Neural crest cell (in vitro differentiated cells): ENCODE measurements around the gene TMEM25. TPM values are rescaled to one million over a fixed set of nuclear protein-coding genes. Genes with fewer than 3 reads are reported as not detected.

ENCODE experiments used
- DNase-seq: peaks from one replicate; pipeline ENCODE4 v3.0.0; 2021; ENCODE audit warnings: low read depth, mixed read lengths, low spot score
- H3K27ac Mint-ChIP-seq: one replicate; pipeline ENCODE4 v1.8.0; 2021; ENCODE audit warnings: mild to moderate bottlenecking, mixed read lengths; ENCODE audit not compliant: unreplicated experiment
- H3K27me3 Mint-ChIP-seq: 2 replicates; pipeline ENCODE4 v1.8.0; 2021; ENCODE audit warnings: low read depth, mild to moderate bottlenecking, mixed read lengths
- H3K36me3 Mint-ChIP-seq: 2 replicates; pipeline ENCODE4 v1.8.0; 2021; ENCODE audit warnings: low read depth, mild to moderate bottlenecking, mixed read lengths
- H3K4me1 Mint-ChIP-seq: 2 replicates; pipeline ENCODE4 v1.8.0; 2021; ENCODE audit warnings: mixed read lengths
- H3K4me3 Mint-ChIP-seq: one replicate; pipeline ENCODE4 v1.8.0; 2021; ENCODE audit warnings: mild to moderate bottlenecking, mixed read lengths
- H3K9me3 Mint-ChIP-seq: 2 replicates; pipeline ENCODE4 v1.8.0; 2021; ENCODE audit warnings: mixed read lengths
- CTCF ChIP-seq: fragments of 200-600 bp; sonication (generic); conservative IDR thresholded peaks from 2 replicates; pipeline ENCODE4 v1.5.0; 2021; ENCODE audit warnings: antibody characterized with exemption, mild to moderate bottlenecking
- total RNA-seq: library from RNA; stranded (reverse); gene quantifications from 2 replicates; pipeline ENCODE4 v1.2.1, GENCODE V29; 2021

Gene TMEM25
- total RNA-seq, 1 donor from 2014 or later, result 28.6 TPM

DNA sequence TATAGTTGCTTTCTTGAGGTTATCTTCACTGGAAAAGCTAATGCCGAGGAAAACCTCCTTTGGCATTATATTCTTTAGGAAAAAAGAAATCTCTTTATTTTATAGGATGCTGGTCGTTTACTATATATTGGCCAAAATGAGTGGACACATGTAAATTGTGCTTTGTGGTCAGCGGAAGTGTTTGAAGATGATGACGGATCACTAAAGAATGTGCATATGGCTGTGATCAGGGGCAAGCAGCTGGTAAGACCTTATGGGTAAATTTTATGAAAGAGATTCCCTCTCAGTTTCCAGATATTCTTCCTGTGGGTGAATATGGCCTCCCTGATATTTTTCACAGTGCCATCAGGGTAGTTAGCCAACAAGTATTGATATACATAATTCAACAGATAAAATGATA, 33.2 kb upstream of the TMEM25 start:
- no peak for TF ChIP-seq CTCF
- Mint-ChIP-seq H3K9me3 (no peaks in the 10 kb centered on the region), H3K4me3 (no peak overlapping the region), H3K36me3 (peaks cover 35% of the 10 kb centered on the region), H3K4me1 (no peaks in the 10 kb centered on the region), H3K27me3 (no peaks in the 10 kb centered on the region), H3K27ac (no peak overlapping the region)
- DNase-seq, result no peak

DNA sequence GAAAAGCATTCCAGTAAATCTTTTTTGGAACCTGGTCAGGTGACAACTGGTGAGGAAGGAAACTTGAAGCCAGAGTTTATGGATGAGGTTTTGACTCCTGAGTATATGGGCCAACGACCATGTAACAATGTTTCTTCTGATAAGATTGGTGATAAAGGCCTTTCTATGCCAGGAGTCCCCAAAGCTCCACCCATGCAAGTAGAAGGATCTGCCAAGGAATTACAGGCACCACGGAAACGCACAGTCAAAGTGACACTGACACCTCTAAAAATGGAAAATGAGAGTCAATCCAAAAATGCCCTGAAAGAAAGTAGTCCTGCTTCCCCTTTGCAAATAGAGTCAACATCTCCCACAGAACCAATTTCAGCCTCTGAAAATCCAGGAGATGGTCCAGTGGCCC, 27.8 kb upstream of the TMEM25 start:
- H3K27ac Mint-ChIP-seq, result no peak overlapping the region
- no peaks in the 10 kb centered on the region for H3K9me3 Mint-ChIP-seq
- H3K27me3 Mint-ChIP-seq, result no peaks in the 10 kb centered on the region
- DNase-seq, result no peak
- no peak overlapping the region for H3K4me3 Mint-ChIP-seq
- H3K4me1 Mint-ChIP-seq, result no peaks in the 10 kb centered on the region
- no peak for TF ChIP-seq CTCF
- H3K36me3 Mint-ChIP-seq, result peaks cover 55% of the 10 kb centered on the region

- DNase-seq, result no peak
- H3K4me3 Mint-ChIP-seq, result no peak overlapping the region
- H3K36me3 Mint-ChIP-seq, result peaks cover 24% of the 10 kb centered on the region
- no peaks in the 10 kb centered on the region for H3K4me1 Mint-ChIP-seq
- no peak for TF ChIP-seq CTCF
- H3K27ac Mint-ChIP-seq, result no peak overlapping the region
- no peaks in the 10 kb centered on the region for H3K27me3 Mint-ChIP-seq
- H3K9me3 Mint-ChIP-seq, result no peaks in the 10 kb centered on the region
Measured at GRCh38 chr11:118511601-118512000, 19.4 kb upstream of the TMEM25 start.

DNA sequence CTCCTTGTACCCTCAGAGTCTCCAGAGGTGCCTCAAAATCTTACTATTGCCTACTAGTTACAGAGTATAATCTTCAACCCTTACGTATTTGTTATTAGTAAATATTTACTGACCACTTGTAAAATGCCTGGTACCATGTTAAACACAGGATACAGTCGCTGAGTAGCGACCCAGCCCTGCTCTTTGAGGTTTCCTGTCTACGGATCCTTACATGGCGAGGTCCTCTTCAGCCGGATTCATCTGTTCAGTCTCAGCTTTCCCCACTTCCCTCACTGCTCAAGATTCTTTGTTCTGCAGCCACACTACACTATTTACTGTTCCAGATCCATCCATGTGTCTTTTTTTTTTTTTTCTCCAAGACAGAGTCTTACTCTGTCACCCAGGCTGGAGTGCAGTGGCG, 16.9 kb upstream of the TMEM25 start:
- H3K36me3 Mint-ChIP-seq, result peaks cover 22% of the 10 kb centered on the region

GRCh38 chr11:118519549-118519948, 11.4 kb upstream of the TMEM25 start:
- H3K4me3 Mint-ChIP-seq, result no peak overlapping the region
- no peak for DNase-seq
- no peaks in the 10 kb centered on the region for H3K4me1 Mint-ChIP-seq
- H3K27ac Mint-ChIP-seq, result no peak overlapping the region
- peaks cover 15% of the 10 kb centered on the region for H3K36me3 Mint-ChIP-seq
- TF ChIP-seq CTCF, result no peak
- H3K9me3 Mint-ChIP-seq, result no peaks in the 10 kb centered on the region
- no peaks in the 10 kb centered on the region for H3K27me3 Mint-ChIP-seq

More for the DNA sequence above, 16.9 kb upstream of the TMEM25 start:
- Mint-ChIP-seq H3K4me1 (no peaks in the 10 kb centered on the region), H3K4me3 (no peak overlapping the region), H3K9me3 (no peaks in the 10 kb centered on the region), H3K27ac (no peak overlapping the region), H3K27me3 (no peaks in the 10 kb centered on the region)
- DNase-seq, result no peak
- no peak for TF ChIP-seq CTCF

GRCh38 chr11:118521892-118522311, 9.1 kb upstream of the TMEM25 start:
- H3K9me3 Mint-ChIP-seq, result no peaks in the 10 kb centered on the region
- H3K36me3 Mint-ChIP-seq, result peaks cover 10% of the 10 kb centered on the region
- DNase-seq, result no peak
- no peak for TF ChIP-seq CTCF
- H3K27ac Mint-ChIP-seq, result no peak overlapping the region
- no peaks in the 10 kb centered on the region for H3K4me1 Mint-ChIP-seq
- no peak overlapping the region for H3K4me3 Mint-ChIP-seq
- H3K27me3 Mint-ChIP-seq, result no peaks in the 10 kb centered on the region
